HTERT RPE-1 (cell line): ENCODE measurements around the gene TRMO.
"Not testable (repeated sequence)": the region's sequence is repeated elsewhere in the genome, so short reads cannot be mapped to it uniquely, and the experiment has no call there.

Source experiments
- in situ Hi-C: fragments of 300-500 bp; cut with MboI; formaldehyde crosslinking; loops from 4 replicates; pipeline ENCODE4 v1.14.3; 2020; ENCODE audit warnings: low sequenced_read_pairs

The TRMO gene, protein sequence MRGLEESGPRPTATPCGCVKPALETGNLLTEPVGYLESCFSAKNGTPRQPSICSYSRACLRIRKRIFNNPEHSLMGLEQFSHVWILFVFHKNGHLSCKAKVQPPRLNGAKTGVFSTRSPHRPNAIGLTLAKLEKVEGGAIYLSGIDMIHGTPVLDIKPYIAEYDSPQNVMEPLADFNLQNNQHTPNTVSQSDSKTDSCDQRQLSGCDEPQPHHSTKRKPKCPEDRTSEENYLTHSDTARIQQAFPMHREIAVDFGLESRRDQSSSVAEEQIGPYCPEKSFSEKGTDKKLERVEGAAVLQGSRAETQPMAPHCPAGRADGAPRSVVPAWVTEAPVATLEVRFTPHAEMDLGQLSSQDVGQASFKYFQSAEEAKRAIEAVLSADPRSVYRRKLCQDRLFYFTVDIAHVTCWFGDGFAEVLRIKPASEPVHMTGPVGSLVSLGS

DNA sequence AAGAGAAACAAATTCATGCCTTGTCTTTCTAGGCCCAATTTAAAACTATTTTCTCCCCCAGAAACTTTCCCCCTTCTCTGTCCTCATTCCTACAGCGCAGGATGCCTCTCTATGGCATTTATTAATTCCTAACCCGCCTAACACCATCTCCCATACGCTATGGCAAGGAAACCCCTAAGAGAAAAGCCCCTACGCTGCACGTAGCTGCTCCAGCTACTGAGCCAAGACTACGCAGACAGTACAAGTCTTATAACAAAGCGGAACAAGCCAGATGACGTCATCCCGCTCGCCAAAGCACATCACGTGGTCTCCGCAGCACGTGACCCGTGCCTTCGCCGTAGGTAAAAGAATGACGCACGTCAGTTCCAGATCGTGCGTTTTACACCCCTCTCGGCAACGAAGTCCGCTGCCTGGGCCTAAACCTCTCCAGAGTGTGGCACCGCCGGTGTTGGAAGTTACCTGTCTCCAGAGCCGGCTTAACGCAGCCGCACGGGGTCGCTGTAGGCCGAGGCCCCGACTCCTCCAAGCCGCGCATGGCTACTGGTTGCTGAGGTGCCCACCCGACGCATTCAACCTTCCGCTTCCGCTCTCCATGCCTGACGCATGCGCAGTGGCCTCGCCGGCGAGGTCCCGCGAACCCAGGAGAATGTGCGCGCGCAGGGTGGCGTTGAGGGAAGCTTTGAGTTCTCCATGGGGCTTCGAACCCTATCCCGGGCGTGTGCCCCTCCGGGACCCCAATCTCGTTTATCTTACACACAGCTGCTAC lies at the start of gene TRMO:
Gene TRMO, minus strand, starts transcription at position 542 of the 766 bp plus-strand sequence. Its CDS starts 7 bp downstream, at position 535.
- in situ Hi-C loops: no loop called here

DNA sequence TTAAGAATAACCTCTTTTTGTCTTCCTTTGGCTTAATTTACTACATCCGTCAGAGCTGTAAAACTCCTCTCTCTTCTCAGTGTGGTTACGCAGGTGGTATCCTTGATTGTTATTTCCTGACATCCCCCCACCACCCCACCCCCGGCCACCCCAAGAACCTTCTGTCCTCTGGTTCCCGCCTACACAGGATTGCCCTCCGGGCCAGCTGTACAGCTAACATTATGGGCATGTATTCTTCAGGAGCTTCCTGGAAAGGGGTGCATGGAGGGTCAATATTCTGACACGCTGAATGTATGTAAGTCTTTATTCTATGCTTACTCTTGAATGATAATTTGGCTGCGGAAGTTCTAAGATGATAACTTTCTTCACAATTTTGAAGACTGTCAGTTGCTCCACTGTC lies 47.9 kb upstream of the TRMO start:
- in situ Hi-C loops: no loop called here

DNA sequence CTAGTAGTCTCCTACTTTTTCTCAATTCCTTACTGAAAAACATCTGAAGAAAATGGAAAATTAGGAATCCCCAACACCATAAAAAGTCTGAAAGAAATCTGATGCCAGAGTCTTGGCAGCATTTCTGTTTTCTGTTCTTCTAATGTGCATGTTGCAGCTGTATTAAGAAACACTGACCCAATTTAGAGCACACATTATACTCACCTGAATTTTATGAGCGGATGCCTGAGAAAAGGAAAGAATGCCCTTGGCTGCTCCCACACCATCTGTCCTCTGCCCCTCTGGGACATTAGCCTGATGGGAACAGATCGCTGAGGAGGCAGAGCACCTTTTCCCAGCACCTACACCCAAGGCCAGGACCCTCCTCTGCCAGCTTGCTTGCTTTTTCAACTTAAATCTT lies 46.7 kb upstream of the TRMO start:
- in situ Hi-C loops: no loop called here

DNA sequence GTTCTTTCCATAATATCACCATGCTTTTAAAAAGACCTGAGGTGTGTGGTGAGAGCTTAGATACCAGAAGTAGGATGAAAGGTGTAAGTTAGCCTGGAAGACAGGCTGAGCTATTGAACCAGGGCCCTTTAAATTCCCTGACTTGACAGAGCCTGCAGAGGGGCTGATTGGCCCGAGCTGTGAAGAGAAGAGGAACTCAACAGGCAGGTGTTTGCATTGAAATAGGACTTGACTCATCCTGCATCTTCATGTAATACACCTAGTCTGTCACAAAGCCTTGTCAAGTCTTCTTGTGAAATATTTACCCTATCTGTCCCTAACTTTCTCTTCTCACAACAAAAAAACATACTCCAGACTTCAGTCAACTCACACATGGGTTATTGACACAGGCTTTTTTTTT lies 44.2 kb upstream of the TRMO start:
- in situ Hi-C loops: no loop called here

DNA sequence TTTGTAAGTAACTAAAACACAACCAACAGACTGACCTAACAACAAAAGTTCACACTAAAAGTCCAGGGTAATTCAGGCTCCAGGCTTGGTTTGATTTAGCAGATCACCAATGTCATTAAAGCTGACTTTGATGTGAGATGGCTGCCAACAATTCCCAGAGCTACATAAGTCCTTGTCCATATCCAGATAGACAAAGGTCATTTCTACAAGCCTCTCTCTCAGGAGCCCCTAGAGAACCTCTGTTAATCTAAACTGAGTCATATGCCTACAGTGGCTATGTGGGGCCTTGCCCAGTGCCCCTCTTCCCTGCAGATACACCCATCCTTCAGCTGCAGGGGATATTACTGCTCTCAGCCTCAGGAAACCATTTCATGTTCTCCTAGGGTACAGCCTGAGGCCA lies 42.6 kb upstream of the TRMO start:
- in situ Hi-C loops: no loop called here

DNA sequence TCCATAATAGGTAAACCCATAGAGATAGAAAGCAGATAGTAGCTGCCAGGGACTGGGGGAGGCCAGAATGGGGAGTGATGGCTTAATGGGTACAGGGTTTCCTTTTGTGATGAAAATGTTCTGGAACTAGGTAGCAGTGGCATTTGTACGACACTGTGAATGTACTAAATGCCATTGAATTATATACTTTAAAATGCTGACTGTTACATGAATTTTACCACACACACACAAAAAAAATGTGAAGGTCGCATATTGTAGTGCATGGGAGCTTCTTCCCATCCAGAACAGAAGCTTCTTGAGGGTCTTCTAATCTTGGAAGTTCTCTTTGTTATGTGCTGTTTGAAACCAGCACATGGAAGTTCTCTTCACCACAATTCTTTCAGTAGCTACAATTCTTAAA lies 40.9 kb upstream of the TRMO start:
- in situ Hi-C loops: no loop called here

DNA sequence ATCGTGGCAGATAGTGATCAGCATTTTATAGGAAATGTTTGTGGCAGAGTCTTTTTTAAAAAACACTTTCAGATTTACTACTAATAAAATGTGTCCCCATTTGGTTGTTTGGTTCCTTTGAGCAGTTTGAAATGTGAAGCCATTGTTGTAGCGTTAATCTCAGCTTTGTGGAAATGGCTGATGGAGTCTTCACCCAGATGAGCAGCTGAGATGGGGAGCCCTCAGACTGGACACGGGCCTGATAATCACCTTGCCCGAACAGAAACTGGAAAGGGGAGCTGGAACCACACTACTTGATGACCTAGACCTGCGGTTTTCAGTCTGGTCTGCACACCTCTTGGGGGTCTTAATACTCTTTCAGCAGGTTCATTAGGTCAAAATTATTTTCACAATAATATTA lies 40.3 kb upstream of the TRMO start:
- in situ Hi-C loops: no loop called here

DNA sequence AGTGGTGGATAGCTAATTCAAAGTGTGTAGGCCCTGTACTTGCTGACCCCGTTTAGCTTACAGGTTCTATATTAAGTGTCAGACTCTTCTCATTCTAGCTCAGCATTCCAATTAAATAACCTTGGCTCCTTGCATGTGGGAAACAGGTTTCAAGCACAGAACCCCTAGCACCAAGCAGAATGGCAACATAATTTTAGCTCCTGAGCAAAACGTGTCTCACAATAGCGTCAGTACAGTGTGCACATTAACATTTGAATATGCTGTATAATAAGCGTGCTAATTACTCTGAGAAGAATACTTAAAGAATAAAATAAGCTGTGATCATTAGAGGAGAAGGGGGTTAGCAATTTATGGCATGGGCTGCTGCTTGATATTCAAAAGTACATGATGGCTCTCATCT lies 39.8 kb upstream of the TRMO start:
- in situ Hi-C loops: no loop called here

DNA sequence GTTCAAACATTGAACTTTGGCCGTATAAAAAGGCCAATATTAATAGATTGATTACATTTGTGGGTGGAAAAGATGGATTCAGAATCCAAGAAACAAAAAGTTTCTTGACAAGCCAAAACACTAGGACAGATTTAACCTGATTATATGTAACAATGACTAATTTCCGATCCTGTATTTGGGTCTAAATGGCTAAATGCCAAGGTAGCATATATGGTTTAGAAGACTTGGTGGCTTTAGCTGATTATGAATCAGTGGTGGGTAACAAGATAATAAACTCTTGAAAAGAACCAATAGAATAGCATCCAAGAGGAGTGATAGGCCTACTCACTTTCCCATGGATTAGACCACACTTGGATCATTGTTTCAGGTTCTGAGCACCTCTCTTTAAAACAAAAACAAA lies 39.1 kb upstream of the TRMO start:
- in situ Hi-C loops: no loop called here

DNA sequence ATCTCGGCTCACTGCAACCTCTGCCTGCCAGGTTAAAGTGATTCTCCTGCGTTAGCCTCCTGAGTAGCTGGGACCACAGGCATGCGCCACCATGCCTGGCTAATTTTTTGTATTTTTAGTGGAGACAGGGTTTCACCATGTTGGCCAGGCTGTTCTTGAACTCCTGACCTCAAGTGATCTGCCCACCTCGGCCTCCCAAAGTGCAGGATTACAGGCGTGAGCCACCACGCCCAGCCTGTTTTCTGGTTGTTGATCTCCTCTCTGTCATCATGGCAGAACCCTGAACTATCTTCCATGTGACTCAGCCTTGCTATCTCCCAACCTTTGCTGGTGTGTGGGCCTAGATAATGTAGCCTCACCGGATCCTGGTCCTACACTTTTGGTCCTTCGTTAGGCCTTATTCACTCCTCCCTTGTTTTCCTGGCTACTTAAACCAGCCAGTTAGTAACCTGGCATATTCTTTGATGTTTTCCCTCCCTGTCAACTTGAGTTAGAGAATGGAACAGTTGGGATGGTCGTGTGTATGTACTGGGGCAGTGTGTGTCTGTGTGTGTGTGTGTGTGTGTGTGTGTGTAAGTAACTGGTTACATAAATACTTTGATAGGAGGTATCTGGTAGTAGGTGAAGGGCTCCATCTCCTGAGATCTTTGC lies 38.5 kb upstream of the TRMO start:
- in situ Hi-C loops: not testable (repeated sequence)

DNA sequence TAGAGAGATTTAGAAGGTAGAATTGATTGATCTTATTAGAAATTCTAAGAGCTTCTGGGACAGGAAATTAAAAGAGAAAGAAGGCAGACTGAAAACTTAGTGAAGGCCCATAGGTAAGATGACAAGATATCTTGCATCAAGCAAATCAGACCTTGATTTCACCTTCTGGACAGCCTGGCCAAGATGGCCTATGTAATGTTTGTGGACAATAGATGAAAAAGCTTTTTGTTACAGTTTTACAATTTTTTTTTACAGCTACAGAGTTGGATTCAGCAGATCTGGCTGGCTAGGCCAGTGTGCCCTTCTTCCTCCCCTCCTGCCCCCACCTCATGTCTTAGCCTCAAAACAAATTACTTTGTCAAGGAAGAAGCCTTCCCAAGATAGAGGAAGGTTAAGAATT lies 37.3 kb upstream of the TRMO start:
- in situ Hi-C loops: no loop called here

DNA sequence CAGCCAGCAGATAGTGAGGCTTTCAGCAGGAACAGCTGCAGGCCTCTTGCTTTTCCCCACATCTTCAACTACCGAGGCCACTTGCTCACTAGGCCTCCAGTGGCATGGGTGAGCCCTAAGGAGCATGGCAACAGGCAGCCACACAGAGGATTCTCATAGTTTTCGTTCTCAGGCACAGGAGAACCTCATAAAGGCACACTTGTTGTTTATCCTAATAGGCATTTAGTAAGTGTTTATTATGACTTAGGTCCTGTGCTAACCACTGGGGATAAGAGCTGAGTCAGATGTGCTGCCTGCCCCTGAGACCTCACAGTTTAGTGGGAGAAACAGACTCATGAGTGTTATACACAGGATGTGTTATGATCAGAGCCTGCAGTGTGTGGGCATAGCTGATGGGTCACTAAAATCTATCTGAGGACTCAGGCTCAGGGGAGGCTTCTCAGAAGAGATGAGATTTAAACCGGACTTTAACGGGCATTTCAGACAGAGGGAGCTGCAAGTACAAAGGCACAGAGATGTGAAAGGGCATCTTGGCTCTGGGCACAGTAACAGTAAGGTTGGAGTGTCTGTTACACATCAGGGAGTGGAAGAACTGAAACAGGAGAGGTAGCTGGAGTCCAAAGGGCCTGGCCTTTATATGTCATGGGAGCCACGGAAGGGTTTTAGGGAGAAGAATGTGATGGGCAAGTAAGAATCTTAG lies 36.7 kb upstream of the TRMO start:
- in situ Hi-C loops: no loop called here

DNA sequence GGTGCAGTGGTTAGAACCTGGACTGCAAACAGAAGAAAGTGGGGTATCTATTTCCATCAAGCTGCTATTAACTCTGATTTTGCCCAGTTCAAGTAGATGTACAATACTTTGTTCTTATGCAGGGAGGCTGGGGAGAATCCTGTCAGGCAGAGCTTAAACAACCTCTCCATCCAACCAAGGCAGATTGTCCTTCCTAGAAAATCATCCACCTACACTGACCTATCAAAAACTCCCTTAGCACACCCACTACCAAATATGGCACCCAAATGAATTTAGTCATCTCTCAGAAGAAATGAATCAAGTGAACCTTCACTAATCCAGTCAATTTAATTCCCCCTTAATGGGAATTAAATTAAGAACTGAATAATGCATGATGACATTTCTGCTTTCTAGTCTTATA lies 34.0 kb upstream of the TRMO start:
- in situ Hi-C loops: no loop called here

DNA sequence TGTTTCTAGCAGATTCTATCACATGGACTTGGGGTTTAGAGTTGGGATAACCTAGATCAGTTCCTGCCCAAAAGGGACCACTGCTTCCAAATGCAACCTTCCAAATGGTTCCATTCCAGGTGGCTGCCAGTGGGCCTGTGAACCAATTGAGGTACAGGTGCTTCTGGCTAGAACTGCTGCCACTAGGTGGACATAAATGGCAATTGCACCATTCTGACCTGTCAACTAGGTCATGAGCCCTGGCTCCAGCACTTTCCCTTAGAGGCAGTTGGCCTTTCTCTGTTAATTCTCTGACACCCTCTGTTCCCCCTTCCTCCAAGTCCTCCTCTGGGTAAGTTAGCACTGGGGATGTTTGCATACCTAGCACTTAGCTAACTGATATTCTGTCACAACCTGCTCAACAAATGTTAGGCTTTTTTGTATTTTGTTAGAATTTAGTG lies 32.3 kb upstream of the TRMO start:
- in situ Hi-C loops: no loop called here

DNA sequence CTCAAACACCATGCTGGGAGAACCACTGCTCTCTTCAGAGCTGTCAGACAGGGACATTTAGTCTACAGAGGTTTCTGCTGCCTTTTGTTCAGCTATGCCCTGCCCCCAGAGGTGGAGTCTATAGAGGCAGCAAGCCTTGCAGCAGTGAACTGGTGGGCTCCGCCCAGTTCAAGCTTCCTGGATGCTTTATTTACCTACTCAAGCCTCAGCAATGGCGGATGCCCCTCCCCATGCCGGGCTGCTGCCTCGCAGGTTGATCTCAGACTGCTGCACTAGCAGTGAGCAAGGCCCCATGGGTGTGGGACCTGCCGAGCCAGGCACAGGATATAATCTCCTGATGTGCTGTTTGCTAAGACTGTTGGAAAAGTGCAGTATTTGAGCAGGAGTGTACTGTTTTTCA lies 28.6 kb upstream of the TRMO start:
- in situ Hi-C loops: not testable (repeated sequence)

DNA sequence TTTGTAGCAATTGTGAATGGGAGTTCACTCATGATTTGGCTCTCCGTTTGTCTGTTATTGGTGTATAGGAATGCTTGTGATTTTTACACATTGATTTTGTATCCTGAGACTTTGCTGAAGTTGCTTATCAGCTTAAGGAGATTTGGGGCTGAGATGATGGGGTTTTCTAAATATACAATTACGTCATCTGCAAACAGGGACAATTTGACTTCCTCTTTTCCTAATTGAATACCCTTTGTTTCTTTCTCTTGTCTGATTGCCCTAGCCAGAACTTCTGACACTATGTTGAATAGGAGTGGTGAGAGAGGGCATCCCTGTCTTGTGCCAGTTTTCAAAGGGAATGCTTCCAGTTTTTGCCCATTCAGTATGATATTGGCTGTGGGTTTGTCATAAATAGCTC lies 24.8 kb upstream of the TRMO start:
- in situ Hi-C loops: not testable (repeated sequence)

DNA sequence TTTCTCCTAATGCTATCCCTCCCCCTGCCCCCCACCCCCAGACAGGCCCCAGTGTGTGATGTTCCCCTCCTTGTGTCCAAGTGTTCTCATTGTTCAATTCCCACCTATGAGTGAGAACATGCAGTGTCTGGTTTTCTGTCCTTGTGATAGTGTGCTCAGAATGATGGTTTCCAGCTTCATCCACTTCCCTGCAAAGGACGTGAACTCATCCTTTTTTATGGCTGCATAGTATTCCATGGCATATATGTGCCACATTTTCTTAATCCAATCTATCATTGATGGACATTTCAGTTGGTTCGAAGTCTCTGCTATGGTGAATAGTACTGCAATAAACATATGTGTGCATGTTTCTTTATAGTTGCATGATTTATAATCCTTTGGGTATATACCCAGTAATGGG lies 23.2 kb upstream of the TRMO start:
- in situ Hi-C loops: not testable (repeated sequence)

DNA sequence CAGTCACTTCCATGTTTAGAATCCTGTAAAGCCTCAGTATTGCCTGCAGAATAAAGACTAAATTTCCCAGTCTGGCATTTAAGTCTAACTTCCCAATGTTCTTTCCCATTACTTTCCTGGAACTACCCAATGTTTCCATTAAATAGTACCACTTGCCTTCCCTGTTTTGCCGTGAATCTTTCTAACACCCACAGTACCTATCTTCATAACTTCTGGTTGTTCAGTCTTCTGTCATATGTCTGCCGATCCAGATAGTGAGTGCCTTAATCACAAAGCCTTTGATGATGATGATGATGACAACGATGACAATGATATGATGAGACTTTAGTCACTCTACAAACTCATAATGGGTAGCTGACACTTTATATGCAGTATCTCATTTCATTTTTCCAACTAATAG lies 22.3 kb upstream of the TRMO start:
- in situ Hi-C loops: no loop called here

DNA sequence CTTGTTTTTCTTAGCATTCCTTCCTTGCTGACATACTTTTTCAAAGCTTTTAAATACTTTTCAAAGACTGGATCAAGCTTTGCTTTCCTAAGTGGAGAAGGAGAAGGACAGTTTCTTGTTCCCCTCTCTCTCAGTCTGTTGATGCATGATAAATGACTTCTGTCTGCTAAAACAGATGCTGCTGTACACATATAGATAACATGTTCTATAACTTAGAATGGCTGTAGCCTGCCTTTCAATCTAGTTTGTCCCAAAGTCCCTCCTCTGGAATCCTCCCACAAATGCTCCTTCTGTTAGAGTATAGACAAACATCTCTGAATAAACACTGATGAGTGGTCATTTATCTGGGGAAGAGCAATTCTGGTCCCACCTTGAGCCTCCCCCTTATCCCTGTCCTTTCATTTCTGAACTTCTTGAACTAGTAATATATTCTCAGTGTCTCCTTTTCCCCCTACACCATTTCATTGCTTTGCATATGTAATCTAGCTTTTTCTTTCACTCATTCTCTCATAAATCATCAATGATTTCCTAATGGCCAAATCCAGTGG lies 21.1 kb upstream of the TRMO start:
- in situ Hi-C loops: no loop called here

DNA sequence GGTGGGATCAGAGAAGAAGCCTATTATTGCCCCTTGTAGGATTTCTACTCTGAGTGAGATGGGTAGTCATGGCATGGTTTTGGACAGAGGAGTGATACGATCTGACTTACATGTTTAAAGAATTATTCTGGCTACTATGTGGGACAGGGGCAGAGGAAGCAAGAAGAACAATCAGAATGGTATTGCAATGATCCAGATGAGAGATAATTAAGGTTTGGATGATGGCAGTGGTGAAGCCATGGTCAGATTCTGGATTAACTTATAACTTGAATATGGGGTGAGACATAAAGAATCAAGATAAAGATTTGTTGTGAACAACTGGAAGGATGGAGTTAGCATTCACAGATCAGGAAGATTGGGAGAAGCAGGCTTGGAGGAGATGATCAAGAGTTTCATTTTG lies 19.0 kb upstream of the TRMO start:
- in situ Hi-C loops: no loop called here

DNA sequence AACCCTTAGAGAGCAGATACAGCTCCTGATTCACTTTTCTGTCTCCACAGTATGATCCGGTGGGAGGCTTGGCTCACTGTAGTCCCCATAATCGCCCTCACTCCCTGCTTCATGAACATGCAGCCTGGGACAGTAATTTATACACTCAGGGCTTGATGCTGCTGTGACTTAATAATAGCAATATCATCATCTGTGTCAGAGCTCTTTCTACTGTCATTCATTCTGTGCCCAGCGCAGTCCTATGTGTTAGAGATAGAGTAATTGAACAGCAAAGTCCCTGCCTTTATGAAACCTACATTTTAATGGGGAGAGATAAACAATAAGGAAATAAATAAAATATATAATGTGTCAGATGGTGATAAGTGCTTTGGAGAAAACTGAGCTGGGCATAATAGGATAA lies 18.4 kb upstream of the TRMO start:
- in situ Hi-C loops: no loop called here
